ENCODE results near the gene SS18L1.

Gene SS18L1

DNA sequence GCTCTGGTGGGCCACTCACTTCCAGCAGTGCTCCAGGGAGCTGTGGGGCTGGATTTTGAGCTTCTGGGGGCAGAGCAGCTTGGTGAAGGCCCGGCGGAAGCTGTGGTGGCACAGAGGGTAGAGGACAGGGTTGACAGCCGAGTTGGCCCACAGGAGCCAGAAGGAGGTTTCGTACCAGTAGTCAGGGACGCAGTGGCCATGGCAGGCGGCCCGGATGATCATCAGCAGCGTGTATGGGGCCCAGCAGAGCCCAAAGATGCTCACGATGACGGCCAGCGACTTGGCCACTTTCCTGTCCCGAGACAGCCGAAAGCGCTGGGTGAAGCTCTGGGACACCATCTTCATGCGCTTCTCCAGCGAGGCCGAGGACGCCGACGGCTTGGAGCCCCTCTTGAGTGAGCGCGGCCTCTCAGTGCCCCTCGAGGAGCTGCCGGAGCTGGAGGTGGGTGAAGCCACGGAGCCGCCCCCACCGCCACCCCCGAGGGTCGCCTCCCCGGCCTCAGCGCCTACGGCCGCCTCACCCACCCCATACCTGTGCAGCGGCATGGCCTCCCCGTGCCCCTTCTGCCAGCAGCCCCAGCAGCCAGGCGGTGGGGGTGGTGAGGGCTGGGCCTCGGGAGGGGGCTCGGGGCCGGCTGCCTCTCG is 72.5 kb downstream of the SS18L1 start:
- DNase-seq = no peak

DNA sequence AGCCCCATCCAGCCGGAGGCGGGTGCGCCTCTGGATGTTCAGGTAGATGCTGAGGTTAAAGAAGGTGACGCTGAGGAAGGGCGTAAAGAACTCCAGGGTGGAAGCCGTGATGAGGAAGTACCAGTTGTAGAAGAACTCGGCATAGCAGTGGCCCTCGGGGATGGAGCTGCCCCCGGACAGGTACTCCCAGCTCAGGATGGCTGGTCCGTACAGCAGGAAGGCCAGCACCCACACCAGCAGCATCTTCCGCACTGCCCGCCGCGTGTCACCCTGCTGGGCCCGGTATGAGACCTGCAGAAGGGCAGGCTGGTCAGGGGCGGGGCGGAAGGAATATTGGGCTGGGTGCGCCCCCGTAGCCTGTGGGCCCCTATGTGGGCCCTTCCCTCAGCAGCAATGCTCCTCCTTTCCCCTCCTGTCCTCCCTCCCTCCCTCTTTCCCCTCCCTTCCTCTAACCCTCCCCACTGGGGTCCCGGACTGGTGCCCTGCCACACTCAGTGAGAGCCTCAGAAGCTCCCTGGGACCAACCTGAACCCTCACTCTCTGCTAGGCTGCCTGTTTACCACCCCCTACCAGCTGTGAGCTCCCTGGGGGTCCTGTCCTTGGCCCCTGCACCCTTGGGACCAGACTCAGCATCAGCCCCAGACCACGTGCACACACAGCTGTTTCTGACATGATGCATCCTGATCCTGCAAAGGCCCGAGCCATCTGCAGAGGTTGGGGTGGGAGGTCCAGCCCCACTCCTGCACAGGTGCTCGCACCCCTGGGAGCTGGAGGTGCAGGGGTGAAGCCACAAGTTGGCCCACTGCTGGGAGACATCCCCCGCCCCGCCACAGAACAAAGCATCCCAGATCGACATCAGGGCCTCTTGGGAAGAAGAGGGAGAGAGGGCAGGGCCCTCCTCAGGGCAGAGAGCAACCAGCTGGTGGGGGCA is 73.3 kb downstream of the SS18L1 start:
- no peak for DNase-seq

DNA sequence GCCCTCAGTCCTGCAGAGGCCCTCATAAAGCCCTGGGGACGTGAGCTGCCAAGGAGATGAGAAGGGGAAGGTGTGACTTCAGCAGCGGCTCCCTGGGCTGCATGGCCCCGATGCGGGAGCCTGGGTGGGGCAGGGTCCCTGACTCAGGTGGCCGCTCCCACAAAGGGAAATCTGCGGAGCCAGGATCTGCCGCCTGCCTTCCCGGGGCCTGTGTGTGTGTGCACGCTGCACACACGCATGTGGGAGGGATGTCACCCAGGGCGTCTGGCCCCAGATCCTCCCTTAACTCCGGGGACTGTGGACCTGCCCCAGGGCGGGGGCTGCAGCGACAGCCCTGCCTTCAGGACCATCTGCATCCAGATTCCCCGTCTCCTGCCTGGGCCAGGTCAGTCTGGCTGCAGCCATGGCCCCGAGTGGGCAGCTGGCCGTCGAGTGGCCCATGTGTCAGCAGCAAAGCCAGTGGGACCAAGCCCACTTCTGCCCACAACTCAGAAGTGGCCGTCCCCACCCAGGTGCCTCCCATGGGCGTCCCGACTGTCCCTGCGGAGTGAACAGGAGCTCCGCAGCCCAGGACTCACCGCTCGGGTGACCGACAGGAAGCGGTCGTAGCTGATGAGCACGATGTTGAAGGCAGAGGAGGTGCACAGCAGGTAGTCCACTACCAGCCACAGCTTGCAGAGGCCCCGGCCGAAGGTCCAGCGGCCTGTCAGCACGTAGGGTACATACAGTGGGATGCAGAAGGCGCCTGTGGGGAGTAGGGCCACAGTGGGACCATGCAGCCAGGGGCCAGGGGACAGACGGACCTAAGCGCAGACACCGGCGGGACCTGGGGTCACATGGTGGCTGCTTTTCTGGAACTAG is 74.6 kb downstream of the SS18L1 start:
- no peak for DNase-seq

DNA sequence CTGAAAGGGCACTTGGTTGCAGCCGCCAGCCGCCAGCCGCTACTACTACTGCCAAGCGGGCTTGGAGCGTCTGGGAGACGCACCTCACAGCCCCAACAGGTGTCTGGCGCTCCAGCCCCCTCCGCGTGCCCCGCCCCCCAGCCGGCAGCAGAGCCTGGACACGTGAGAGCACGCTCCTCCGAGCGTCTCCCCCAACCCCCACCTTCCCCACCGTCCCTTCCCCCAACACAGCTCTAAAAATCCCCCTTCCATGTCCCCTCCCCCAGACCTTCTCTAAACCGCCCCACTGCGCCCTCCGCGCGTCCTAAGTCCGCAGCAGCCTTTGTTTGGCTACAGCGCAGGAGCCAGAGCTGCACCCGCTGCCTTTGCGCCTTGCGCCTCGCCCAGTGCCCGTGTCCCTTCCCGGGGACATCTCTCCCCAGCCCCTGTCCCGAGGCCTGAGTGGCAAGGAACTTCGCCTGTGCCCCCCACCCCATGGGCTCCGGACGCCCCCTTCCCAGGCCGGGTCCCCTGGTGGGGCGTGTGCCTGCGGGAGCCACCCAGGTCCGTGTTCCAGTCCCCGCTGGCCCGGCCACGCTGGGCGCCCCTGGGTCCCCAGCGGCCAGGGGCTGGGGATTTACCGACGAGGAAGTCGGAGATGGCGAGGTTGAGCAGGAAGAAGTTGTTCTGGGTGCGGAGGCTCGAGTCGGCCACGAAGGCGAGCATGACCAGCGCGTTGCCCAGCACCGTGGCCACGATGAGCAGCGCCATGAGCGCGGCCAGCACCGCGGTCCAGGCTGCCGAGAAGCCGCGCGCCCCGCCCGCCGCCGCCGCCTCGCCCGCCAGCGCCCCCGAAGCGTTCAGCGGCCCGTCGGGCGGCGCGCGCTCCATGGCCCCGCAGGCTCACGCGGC is 75.8 kb downstream of the SS18L1 start:
- DNase-seq = no peak

DNA sequence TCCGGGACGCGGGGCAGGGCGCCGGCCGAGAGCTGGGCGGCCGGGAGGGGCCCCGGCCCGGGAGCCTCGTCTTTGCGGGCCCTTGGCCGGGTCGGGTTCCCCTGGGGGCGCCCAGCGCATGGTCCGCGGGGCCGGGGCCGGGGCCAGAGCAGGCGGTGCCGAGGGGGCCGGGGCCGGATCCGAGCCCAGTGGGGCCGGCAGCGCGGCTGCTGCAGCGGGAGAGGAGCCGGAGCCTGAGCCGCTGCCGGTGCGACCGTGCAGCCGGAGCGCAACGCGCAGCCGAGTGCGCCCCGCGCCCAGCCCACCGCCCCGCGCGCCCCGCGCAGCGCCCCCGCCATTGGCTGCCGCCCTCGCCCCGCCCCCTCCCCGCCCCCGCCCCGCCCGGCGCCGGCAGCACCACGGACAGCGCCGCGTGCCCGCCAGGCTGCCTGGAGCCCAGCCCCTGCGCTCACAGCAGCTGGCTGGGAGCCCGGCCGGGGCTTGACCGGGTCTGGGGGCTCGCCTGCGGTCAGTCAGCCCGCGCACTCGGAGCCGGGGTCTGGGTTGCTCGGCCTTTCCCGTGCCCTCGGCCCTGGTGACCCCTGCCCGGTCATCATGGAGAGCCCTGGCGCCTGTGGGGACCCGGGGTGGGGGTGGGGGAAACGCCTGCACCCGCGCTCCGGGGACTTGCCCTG is 76.6 kb downstream of the SS18L1 start, which contains the start of gene HRH3:
TSS of gene HRH3 (minus strand) at position 287 of the 674 bp plus-strand sequence. CDS start 308 bp downstream, outside the sequence.
- no peak for DNase-seq

DNA sequence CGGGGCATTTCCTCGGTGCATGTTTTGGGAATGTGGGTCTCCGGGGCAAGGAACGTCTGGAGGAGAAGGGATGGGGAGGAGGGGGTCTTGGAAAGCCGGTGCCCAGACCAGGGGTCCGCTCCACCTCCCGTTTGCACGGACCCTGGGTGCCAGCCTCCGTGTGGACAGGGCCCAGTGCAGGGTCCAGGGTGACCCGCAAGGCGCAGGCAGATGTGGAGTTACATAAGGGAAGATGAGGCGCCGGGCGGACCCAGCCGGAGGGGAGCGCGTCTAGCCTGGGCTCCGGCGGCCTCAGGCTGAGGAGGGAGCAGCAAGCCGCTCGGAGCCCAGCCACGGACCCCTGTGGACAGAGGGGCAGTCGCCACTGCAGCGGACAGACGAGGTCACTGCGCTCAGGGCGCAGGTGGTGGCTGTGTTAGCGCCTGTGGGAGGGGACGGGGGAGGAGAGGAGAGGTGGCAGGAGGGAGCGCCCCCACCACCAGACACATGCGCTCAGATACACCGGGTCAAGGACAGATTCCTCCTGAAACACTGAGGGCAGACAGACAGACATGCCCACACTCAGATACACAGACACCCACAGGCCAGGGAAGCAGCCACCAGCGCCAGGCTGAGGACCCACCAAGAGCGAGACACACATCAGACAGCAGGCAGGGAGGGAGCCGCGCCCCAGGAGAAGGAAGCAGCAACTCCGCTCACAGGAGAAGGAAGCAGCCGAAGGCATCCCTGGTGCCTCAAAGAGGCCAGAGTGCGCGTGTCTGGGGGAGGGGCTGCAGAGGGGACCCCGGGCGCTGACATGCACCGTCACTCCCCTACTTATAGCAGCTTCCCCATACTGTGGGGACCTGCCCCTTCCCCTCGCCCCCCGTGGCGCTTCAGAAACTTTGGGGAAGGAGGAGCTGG is 77.3 kb downstream of the SS18L1 start:
- no peak for DNase-seq

DNA sequence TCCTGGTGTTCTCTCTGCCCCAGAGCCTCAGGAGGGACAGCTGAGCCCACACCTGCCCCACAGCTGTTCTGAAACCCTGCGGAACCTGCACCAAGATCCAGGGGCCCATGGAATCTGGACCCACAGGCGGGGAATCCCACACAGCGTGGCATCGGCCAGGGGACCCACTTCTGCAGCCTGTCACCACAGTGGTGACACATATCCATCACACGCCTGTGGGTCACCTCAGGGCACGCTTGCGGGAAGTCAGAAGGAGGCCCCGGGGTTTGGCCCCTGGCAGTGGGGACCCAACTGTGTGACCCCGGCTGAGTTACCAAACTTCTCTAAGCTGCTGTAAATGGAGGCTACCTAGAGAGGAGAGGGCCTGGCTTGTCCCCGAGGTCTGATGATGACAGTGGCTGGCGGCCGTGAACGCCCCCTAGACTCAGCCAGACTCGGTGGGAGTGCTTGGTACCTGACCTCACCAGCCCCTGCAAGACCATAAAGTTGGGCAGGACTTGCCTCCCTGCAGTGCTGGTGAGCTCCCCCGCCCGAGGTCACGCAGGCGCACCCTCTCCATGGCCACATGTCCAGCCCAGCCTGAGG is 78.8 kb downstream of the SS18L1 start:
- no peak for DNase-seq

DNA sequence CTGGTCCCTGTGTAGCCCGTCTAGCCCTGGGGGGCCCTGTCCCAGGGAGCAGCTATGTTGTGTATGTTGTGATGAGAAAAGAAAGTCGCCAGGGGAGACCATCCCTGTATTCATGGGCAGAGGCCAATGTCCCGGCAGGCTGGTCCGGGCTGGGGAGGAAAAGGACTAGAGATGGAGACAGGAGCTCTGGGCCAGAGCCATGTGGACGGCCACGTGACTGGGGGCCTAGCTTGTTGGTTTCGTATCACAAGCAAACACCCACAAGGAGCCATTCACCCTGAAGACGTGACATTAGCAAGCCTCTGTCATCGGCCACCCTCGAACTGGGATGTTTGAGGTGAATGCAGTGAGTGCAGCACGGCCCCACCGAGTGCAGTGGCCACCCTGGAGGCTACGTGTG is 79.4 kb downstream of the SS18L1 start:
- no peak for DNase-seq

DNA sequence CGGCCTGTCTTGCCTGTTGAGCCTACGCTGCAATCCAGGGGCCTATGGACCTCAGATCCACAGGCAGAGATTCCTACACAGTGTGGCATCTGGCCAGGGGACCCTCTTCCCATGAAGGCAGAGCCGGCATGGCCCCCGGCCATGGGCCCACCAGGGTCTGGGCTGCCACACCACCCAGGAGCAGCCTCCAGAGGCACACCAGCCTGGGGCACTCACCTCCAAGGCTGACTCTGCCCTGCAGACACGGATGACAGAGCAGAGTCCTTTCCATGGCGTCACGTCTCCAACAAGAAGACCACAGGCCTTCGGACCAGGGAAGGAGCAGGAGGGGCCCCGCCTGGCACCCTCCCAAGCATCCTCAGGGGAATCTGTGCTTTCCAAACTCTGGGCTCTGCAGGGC is 80.0 kb downstream of the SS18L1 start:
- DNase-seq = no peak

DNA sequence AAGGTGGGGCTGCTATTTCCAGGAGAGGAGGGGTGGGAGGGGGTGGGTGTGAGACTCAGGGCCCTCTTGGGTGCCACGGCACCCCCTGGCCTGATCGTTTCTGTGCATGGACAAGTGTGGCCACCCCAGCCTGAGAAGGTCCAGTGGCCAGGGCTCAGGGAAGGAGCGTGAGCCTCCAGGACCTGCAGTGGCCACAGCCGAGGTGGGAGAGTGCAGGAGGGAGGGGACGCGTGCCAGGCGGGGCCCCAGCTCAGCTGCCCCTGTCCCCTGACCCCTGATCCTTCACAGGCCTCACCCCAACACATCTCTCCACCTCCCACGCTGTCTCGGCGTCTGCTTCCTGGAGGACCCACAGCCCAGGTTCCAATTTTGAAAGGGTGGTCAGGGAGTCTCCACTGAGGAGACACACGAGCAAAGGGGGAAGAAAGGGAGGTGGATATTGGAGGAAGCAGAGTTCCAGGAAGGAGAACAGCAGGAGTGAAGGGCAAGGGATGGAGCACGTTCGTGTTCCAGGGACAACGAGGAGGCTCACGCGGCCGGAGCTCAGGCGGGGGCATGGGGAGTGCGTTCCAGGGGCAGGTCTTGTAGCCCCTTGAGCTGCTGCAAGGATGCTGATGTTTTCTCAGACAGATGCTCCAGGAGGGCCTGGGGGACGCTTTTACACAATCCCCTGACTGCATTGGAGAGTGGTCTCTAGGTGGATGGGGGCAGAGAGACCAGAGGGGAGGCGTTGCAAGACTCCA is 80.7 kb downstream of the SS18L1 start:
- DNase-seq = no peak

DNA sequence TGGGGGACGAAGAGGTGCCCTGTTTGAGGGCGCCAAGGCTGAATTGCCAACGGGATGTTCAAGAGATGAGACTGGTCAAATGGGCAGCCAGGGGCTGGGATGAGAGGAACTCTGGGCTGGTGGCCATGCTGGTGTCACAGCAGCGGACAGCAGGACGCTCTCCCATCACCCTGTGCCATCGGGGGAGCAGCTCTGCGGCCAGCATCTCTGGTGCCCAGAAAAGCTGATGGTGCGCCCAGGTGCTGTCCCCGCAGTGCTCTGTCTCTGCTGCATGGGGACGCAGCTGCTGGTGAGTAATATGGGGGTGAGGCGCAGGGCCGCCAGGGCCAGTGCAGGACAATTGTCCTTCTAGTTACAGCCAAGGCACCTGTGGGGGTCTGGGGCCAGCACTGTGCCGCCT is 81.5 kb downstream of the SS18L1 start:
- DNase-seq = no peak

DNA sequence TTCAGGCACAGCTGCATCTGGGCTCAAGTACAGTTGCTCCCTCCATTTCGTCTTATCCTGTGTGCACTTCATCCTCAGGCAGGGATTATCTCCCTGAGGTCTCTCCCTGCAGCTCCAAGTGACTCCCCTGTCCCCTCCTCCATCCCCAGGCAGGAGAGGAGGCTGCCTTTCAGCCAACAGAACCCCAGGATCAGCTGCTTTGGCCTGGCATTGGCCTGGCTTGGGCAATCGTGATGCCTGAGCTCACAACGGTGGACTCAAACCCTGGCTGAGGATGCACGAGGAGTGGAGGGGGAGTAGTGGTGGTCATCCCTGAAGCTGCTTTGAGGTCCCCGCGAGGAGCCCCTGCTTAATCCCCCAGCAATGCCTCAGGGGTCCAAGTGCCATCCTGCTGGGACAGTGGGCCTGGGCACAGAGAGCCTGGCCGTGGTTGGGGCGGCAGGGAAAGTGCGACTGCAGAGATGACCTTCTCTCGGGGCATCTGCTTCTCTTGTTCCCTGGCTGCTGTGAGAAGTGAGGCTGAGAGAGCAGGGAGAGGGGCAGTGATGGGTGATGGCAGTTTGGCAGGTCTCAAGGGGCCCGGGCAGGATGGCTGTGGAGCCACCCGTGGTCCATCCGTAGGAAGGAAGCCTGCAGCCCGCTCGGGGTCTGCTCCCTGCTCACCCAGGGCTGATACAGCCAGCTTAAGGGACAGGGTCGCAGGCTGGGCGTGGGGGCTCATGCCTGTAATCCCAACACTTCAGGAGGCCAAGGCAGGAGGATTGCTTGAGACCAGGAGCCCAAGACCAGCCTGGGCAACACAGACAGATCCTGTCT is 82.5 kb downstream of the SS18L1 start:
- no peak for DNase-seq

DNA sequence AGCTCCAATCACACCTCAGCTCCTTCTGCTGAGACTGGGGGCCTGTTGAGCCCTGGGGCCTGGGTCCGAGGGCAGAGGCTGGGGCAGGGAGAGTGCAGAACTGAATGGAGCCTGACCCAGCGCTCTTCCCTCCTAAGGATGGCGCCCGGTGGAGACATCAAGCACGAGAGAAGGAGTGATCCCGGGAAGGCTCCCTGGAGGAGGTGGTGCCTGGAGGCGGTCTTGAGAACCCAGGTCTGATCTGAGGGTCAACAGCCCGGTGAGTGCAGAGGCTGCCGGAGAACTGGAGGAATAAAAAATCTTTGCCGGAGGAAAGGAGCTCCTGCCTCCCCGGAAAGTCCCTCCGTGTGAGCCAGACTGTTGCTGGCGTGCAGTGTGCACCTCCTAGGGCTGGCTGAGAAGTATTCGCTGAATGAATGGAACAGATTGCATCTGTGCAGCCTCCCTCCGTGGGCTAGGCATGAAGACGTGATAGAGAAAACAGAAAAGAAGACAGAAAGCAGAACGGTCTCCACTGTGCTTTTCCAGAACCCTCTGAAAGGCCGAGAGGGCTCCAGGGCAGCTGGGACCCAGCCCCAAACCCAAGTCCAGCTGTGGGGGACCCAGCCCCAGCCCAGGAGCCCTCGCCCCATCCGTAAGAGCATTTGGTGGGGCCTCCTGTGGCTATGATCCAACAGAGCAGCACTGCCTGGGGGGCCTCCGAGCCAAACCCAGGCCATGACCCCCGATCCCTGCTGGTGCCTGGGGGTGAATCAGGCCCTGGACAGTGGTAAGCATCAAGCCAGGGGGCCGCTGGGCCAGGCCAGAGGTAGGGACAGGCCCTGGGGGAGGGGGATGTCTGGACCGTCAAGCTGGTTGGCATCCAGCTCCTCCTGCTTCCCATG is 83.4 kb downstream of the SS18L1 start:
- no peak for DNase-seq

DNA sequence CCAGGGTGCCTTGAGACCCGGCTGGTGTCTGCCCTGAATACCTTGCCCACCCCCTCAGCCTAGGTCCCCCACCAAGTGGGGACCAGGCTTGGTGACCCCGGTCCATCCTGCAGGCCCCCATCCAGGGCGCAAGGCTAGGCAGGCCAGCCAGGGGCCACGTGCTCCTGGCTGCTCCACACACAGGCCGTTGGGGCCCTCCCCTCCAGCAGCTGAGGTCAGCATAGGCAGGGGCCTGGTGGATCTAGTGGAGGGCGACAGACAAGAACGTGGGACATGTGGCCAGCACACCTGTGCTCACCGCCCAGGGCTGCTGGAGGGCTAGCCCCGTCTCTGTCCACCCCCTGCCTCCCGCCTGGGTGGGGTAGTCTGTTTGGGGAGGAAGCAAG is 84.0 kb downstream of the SS18L1 start:
- no peak for DNase-seq

DNA sequence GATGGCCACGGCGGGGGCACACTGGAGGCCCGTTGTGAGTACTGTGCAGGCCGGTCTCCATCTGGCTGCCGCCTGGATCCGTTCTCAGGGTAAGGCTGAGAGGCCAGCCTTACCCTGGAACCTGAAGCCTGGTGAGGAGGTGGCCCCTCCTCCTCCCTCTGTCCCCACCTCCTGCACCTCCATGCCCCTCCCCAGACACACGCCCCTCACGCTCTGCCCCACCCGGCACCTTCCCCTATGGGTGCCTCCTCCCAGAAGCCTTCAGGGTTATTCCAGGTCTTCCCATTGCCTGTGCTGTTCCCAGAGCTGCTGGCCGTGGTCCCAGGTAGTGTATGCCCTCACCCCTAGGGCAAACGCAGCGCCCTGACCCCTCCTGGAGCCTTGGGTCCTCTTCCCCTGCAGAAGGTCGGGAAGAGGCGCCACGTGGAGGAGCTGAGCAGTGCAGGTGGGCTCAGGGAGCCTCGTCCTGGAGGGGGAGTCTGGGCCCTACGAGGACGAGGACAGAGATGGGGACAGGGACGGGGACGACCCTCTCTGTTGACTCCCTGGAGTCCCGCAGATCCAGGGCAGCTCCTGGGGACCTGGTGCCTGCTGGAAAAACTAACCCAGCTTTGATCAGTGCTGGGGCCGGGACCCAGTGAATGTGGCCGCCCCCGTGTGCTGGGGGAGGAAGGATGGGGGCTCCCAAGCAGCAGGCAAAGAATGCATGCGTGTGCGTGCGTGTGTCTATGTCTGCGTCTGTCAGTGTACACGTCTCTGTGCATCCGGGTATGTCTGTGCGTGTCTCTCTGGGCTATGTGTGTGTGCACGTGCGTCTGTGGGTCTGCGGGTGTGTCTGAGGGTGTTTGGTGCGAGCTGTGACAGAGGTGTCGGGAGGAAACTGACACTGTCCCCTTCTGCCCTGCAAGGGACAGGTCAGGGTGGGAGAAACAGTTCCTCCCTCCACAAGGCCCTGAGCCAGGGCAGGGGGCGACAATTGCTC is 84.7 kb downstream of the SS18L1 start:
- no peak for DNase-seq

DNA sequence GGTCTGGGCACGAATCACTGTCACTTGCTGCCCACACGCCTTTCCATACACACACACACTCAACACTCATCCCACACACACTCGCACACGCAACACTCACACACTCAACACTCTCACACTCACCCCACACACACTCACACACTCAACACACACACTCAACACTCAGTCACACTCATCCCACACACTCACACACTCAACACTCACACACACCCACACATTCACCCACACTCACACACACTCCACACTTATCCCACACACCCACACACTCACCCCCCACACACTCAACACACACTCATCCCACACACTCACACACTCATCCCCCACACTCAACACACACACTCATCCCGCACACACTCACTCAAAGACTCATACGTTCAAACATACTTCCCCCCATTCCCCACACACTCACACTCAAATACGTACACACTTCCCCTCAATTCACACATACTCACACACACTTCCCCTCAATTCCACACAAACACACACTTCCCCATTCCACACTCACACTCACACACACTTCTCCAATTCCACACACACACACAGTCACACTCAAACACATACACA is 85.5 kb downstream of the SS18L1 start:
- DNase-seq = no peak

Measured in NCI-H1694 treated with DMSO at 0.1 percent for 48 hours (cell line).